HepG2 (cell line): ENCODE results near the gene ASIC3. TPM values are rescaled to one million over a fixed set of nuclear protein-coding genes. Genes with fewer than 3 reads are reported as not detected.

Experiments used
- ARID5B ChIP-seq: IDR thresholded peaks from 2 replicates; pipeline ENCODE4 v1.4.0; 2020; ENCODE audit warnings: mild to moderate bottlenecking, missing genetic modification reagents
- HNF1A ChIP-seq, 2 experiments: sonication (generic) in 1 of 2; formaldehyde crosslinking in 1 of 2; IDR thresholded peaks; 2 replicates each; pipeline versions ENCODE4 v1.4.0 to v1.6.1; 2016 to 2020; ENCODE audit warnings: borderline replicate concordance in 1 of 2, low read depth in 1 of 2, mild to moderate bottlenecking in 1 of 2, missing genetic modification reagents in 1 of 2
- IRF2 ChIP-seq: IDR thresholded peaks from 2 replicates; pipeline ENCODE4 v1.6.1; 2018; ENCODE audit warnings: missing genetic modification reagents, missing compliant biosample characterization
- KDM4B ChIP-seq: sonication (generic); formaldehyde crosslinking; IDR thresholded peaks from 2 replicates; pipeline ENCODE4 v1.4.0; 2020; ENCODE audit warnings: missing genetic modification reagents
- MAF1 ChIP-seq: sonication (generic); formaldehyde crosslinking; IDR thresholded peaks from 2 replicates; pipeline ENCODE4 v1.5.0; 2020; ENCODE audit warnings: missing genetic modification reagents, borderline replicate concordance
- MEIS1 ChIP-seq: sonication (generic); formaldehyde crosslinking; IDR thresholded peaks from 2 replicates; pipeline ENCODE4 v1.9.0; 2021; ENCODE audit warnings: mild to moderate bottlenecking, missing genetic modification reagents, moderate library complexity, borderline replicate concordance
- PLRG1 ChIP-seq: fragments of 450-650 bp; conservative IDR thresholded peaks from 2 replicates; pipeline ENCODE4 v1.6.1; 2016
- POLR2AphosphoS5 ChIP-seq: IDR thresholded peaks from 2 replicates; pipeline ENCODE4 v1.6.1; 2012; ENCODE audit warnings: low read depth, low read length
- PPARG ChIP-seq: conservative IDR thresholded peaks from 2 replicates; pipeline ENCODE4 v1.6.1; 2016; ENCODE audit warnings: missing biosample characterization, missing genetic modification reagents
- SIN3B ChIP-seq: fragments of 150-350 bp; IDR thresholded peaks from 2 replicates; pipeline ENCODE4 v1.6.1; 2014; ENCODE audit warnings: low read length
- SRF ChIP-seq: IDR thresholded peaks from 2 replicates; pipeline ENCODE4 v1.6.1; 2011; ENCODE audit warnings: mild to moderate bottlenecking, low read depth, low read length, moderate library complexity
- TCF12 ChIP-seq, 2 experiments: fragments of 450-650 bp in 1 of 2; sonication (generic) in 1 of 2; formaldehyde crosslinking in 1 of 2; IDR thresholded peaks; 2 replicates each; pipeline versions ENCODE4 v1.6.1 to v1.8.0; 2017 to 2022; ENCODE audit warnings: antibody characterized with exemption in 1 of 2, mild to moderate bottlenecking in 1 of 2, missing genetic modification reagents in 1 of 2, moderate library complexity in 1 of 2
- TRAFD1 ChIP-seq: sonication (generic); formaldehyde crosslinking; IDR thresholded peaks from 2 replicates; pipeline ENCODE4 v1.5.1; 2020; ENCODE audit warnings: missing genetic modification reagents, mild to moderate bottlenecking, borderline replicate concordance
- ZMYM2 ChIP-seq: sonication (generic); formaldehyde crosslinking; IDR thresholded peaks from 2 replicates; pipeline ENCODE4 v1.8.0; 2022; ENCODE audit warnings: mild to moderate bottlenecking, missing genetic modification reagents
- ZNF101 ChIP-seq: sonication (generic); formaldehyde crosslinking; IDR thresholded peaks from 2 replicates; pipeline ENCODE4 v1.4.0; 2020; ENCODE audit warnings: mild to moderate bottlenecking, low read depth, missing genetic modification reagents, borderline replicate concordance
- ZNF7 ChIP-seq: IDR thresholded peaks from 2 replicates; pipeline ENCODE4 v1.6.1; 2016; ENCODE audit warnings: missing biosample characterization, missing genetic modification reagents
- ZNF709 ChIP-seq: sonication (generic); formaldehyde crosslinking; IDR thresholded peaks from 2 replicates; pipeline ENCODE4 v1.5.0; 2020; ENCODE audit warnings: mild to moderate bottlenecking, missing genetic modification reagents
- ZNF713 ChIP-seq: sonication (generic); formaldehyde crosslinking; IDR thresholded peaks from 2 replicates; pipeline ENCODE4 v1.4.0; 2020; ENCODE audit warnings: mild to moderate bottlenecking, missing genetic modification reagents
- ZNF879 ChIP-seq: sonication (generic); formaldehyde crosslinking; IDR thresholded peaks from 2 replicates; pipeline ENCODE4 v1.8.1; 2023; ENCODE audit warnings: missing genetic modification reagents
- polyA plus RNA-seq, 8 experiments: library from polyadenylated mRNA; depleted of rRNA in 3 of 8; stranded (reverse) in 7 of 8; unstranded in 1 of 8; fragments of >200 nt; fragmentation: Illumina TruSeq in 4 of 8; extraction: Trizol in 4 of 8; gene quantifications; 2 replicates each; pipeline versions ENCODE4 v1.2.1 to v1.2.3, GENCODE V29; 2011 to 2016; ENCODE audit warnings: low read depth in 4 of 8, missing spikeins in 1 of 8, mixed read lengths in 1 of 8; ENCODE audit not compliant: insufficient read depth in 1 of 8
- total RNA-seq, 5 experiments: library from RNA; depleted of rRNA; stranded (reverse); fragments of >200 nt; fragmentation: Illumina TruSeq; extraction: Trizol; gene quantifications; 2 replicates each; pipeline ENCODE4 v1.2.3, GENCODE V29; 2016; ENCODE audit warnings: low read depth in 1 of 5

The ASIC3 gene
- total and polyA plus RNA-seq, 2 of the 13 experiments (the other 11 are each of a cell fraction or from before 2014, with no cell fraction given), result 0.51 TPM; not detected in 1

GRCh38 chr7:151008511-151009323, 39.6 kb upstream of the ASIC3 start (continued):
- peak; percentile 47; the same call in 1 of the 2 replicates for TF ChIP-seq ARID5B (CRISPR knock-in tag)
- TF ChIP-seq MAF1 (CRISPR knock-in tag), result no peak
- TF ChIP-seq ZNF709 (CRISPR knock-in tag), result no peak
- peak; percentile 45; the same call in 1 of the 2 replicates for TF ChIP-seq MEIS1 (CRISPR knock-in tag)
- no peak for TF ChIP-seq TRAFD1 (CRISPR knock-in tag)
- TF ChIP-seq ZNF713 (CRISPR knock-in tag), result no peak
- TF ChIP-seq KDM4B (CRISPR knock-in tag), result no peak
- no peak for TF ChIP-seq SRF
- 0 out of 2 replicates have a peak, but pooled peaks have one; percentile 20 for TF ChIP-seq ZMYM2 (CRISPR knock-in tag)
- TF ChIP-seq ZNF879 (CRISPR knock-in tag), result no peak
- TF ChIP-seq ZNF101, result no peak
- no peak for TF ChIP-seq SIN3B
- no peak for TF ChIP-seq TCF12 (IDR thresholded peaks at IDR 0.05)
- no peak for TF ChIP-seq TCF12 (CRISPR knock-in tag; IDR thresholded peaks at IDR 0.05)
- TF ChIP-seq HNF1A (IDR thresholded peaks at IDR 0.05; ENCODE audit: low read depth), result no peak
- no peak for TF ChIP-seq HNF1A (CRISPR knock-in tag; IDR thresholded peaks at IDR 0.05; ENCODE audit: borderline replicate concordance)
- TF ChIP-seq POLR2AphosphoS5, result no peak
- TF ChIP-seq PLRG1, result no peak
- TF ChIP-seq ZNF7, result no peak
- TF ChIP-seq IRF2 (CRISPR knock-in tag), result peak; percentile 33; the same call in 1 of the 2 replicates
- TF ChIP-seq PPARG (CRISPR knock-in tag), result no peak
